ENCODE measurements around the gene CADM2. TPM values are rescaled to one million over a fixed set of nuclear protein-coding genes. Genes with fewer than 3 reads are reported as not detected.

The CADM2 gene
- total RNA-seq, 4 donors from 2014 or later, result 1.7 to 34.7 (median 7.9) TPM

- DNase-seq (ENCODE audit: low spot score) (no peak), ATAC-seq (ENCODE audit: low FRiP score) (no peak)
- TF ChIP-seq CTCF (IDR thresholded peaks at IDR 0.05), result no peak
Measured at GRCh38 chr3:84960581-84960980, 1.8 kb downstream of the CADM2 start.

DNA sequence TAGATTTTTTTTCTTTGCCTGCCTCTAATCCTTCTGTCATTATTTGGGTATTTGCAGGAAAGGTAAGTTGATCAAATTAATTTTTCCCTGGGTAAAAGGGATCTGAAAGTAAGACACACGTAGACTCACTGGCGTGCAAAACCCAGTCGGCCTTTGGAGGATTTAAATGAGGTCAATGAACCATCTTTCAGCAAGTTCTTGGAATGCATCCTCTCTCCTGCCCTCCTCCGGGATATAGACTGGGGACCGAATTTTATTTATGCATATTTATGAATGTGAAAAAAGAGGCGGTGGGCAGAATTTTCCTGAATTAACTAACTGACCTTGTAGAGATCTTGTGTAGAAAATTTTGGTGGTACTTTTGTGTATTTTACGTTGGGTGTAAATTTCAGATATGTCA is 2.2 kb downstream of the CADM2 start:
- DNase-seq (ENCODE audit: low spot score) (no peak), ATAC-seq (ENCODE audit: low FRiP score) (no peak)
- TF ChIP-seq CTCF (IDR thresholded peaks at IDR 0.05), result no peak

DNA sequence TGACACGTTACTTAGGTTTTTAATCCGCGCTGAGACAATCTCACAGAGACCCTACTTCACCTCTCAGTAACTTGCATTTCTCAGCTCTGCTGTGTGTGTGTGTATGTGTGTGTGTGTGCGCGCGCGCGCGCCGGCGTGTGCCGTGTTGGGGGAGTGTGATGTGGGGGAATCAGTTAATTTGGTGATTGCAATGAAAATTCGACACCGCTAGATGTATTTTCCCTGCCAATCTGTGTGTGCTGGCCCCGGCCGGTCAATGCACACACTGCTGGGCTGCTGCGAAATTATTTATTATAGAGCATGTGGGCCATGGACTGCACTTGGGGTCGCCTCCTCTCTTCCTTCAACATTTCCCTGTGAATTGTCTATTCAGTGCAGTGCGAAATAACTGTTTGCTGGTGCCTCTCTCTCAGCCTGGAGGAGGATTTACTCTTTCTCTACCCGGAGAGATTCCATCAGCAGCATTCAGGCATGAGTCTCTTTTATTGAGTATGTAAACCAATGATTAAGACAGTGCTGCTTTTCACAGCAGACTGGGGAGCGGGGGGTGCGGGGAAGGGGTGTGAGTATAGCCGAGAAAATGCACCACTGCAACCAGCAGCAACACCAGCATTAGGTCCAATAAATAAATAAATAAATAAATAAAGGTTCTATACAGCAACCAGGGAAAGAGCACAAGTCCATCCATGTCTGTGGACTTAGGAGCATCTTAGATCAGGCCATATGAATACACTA is 2.9 kb downstream of the CADM2 start:
- no peak for TF ChIP-seq CTCF (IDR thresholded peaks at IDR 0.05)
- no peak for ATAC-seq (ENCODE audit: low FRiP score)
- DNase-seq (ENCODE audit: low spot score), result no peak

GRCh38 chr3:84962415-84962814 is 3.6 kb downstream of the CADM2 start:
- no peak for DNase-seq (ENCODE audit: low spot score)
- ATAC-seq (ENCODE audit: low FRiP score), result no peak

GRCh38 chr3:84963137-84963536 is 4.3 kb downstream of the CADM2 start:
- no peak for TF ChIP-seq CTCF (IDR thresholded peaks at IDR 0.05)
- no peak for ATAC-seq (ENCODE audit: low FRiP score)
- no peak for DNase-seq (ENCODE audit: low spot score)

More at GRCh38 chr3:84962415-84962814, 3.6 kb downstream of the CADM2 start:
- TF ChIP-seq CTCF (IDR thresholded peaks at IDR 0.05), result no peak

- no peak for ATAC-seq (ENCODE audit: low FRiP score)
- TF ChIP-seq CTCF (IDR thresholded peaks at IDR 0.05), result no peak
- no peak for DNase-seq (ENCODE audit: low spot score)
Measured at GRCh38 chr3:84965141-84965540, 6.4 kb downstream of the CADM2 start.

Measured in omental fat pad (tissue), 4 donors.